Keratinocyte (primary cell): Measurements from ENCODE around the gene LVRN.

Experiments
- EZH2 ChIP-seq: IDR thresholded peaks from one replicate; pipeline ENCODE4 v1.6.1; 2012; ENCODE audit warnings: inconsistent platforms, mild to moderate bottlenecking, low read length, moderate library complexity
- TF ChIP-seq, protein P1 (sequence below), 3 experiments: IDR thresholded peaks in 1 of 3; conservative IDR thresholded peaks in 1 of 3; optimal IDR thresholded peaks in 1 of 3; 2 replicates in 2 of 3; 3 replicates in 1 of 3; pipeline versions ENCODE3 to v1.5.1; 2011; ENCODE audit warnings: low read length in 3 of 3, mild to moderate bottlenecking in 3 of 3, moderate library complexity in 2 of 3, control low read depth in 1 of 3, inconsistent platforms in 1 of 3; ENCODE audit not compliant: insufficient read depth in 2 of 3; ENCODE audit errors: extremely low read depth in 1 of 3

- TF ChIP-seq, protein P1, sequence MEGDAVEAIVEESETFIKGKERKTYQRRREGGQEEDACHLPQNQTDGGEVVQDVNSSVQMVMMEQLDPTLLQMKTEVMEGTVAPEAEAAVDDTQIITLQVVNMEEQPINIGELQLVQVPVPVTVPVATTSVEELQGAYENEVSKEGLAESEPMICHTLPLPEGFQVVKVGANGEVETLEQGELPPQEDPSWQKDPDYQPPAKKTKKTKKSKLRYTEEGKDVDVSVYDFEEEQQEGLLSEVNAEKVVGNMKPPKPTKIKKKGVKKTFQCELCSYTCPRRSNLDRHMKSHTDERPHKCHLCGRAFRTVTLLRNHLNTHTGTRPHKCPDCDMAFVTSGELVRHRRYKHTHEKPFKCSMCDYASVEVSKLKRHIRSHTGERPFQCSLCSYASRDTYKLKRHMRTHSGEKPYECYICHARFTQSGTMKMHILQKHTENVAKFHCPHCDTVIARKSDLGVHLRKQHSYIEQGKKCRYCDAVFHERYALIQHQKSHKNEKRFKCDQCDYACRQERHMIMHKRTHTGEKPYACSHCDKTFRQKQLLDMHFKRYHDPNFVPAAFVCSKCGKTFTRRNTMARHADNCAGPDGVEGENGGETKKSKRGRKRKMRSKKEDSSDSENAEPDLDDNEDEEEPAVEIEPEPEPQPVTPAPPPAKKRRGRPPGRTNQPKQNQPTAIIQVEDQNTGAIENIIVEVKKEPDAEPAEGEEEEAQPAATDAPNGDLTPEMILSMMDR (optimal IDR thresholded peaks at IDR 0.05 in 1 of 3, IDR thresholded peaks at IDR 0.05 in 1 of 3, conservative IDR thresholded peaks at IDR 0.05 in 1 of 3; ENCODE audit: extremely low read depth in 1 of 3, insufficient read depth in 2 of 3, low read length in 3 of 3), result no peak
- TF ChIP-seq EZH2, result no peak
These were observed 23.8 kb downstream of the LVRN start for GRCh38 chr5:115985802-115986757.
